HG02763 (cell line): ENCODE measurements around the gene KCNK7.
"Not testable (repeated sequence)": the region's sequence is repeated elsewhere in the genome, so short reads cannot be mapped to it uniquely, and the experiment has no call there.

Source experiments
- ATAC-seq: cut with Tn5 transposase; IDR thresholded peaks from one replicate; pipeline ENCODE4 v1.9.1; 2021; ENCODE audit warnings: mild to moderate bottlenecking, moderate library complexity; ENCODE audit not compliant: unreplicated experiment

The KCNK7 gene, protein sequence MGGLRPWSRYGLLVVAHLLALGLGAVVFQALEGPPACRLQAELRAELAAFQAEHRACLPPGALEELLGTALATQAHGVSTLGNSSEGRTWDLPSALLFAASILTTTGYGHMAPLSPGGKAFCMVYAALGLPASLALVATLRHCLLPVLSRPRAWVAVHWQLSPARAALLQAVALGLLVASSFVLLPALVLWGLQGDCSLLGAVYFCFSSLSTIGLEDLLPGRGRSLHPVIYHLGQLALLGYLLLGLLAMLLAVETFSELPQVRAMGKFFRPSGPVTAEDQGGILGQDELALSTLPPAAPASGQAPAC

DNA sequence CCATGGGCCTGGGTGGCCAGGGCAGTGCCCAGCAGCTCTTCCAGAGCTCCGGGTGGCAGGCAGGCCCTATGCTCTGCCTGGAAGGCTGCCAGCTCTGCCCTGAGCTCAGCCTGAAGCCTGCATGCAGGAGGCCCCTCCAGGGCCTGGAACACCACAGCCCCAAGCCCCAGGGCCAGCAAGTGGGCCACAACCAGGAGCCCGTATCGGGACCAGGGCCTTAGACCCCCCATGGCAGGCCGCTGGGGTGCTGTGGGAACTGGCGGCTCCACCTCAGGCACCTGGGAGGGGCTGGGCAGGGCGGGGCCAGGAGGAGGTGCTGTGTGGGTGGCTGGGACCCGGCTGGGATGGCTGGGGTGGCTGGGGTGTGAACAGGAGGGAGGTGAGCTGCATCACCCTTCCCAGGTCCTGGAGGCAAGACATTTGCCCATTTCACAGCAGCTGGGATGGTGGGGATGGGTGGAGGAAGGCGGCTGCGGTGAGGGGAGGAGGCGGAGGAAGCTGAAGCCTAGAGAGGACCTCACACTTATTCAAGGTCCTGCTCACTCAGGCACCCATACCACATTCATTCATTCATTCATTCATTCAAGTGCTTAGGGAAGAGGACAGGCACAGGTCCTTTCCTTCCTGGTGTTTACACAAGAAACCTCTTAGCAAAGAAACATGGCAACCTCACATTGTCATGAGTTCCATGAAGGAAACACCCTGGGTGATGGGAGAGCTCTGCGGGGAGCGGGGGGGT, at the start of gene KCNK7:
TSS of gene KCNK7 (minus strand) at position 258 of the 739 bp plus-strand sequence. CDS start at position 230, 28 bp downstream.
- ATAC-seq, result no peak

GRCh38 chr11:65644837-65645236, 49.2 kb upstream of the KCNK7 start:
- no peak for ATAC-seq

- no peak for ATAC-seq
Measured at GRCh38 chr11:65643971-65644370, 48.4 kb upstream of the KCNK7 start.

GRCh38 chr11:65642014-65642671, 46.5 kb upstream of the KCNK7 start:
- no peak for ATAC-seq

DNA sequence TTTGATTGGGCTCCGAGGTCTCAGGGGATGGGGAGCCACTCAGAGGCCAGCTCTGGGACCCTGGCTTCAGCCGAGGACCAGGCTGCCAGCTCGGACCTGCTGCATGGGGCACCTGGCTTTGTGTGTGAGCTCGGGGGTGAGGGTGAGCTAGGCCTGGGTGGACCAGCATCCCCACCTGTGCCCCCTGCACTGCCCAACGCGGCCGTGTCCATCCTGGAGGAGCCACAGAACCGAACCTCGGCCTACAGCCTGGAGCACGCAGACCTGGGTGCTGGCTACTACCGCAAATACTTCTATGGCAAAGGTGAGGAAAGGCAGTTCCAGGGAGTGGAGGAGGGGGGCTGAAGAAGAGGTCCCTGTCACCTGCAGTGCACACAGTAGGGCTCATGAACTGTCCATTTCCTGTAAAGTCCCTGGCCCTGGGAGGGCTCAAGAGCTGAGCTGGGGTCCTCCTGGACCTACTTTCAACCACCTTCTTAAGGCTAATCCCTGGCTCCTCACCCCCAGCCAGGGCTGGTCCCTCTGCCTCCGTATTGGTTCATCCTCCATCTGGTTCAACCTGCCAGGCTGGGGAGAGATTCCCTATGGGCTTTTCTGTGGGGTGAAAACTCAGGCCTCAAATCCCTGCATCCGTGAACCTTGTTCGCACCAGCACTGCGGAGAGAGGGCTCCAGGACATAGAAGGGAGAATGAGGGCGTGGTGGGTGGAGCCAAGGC, 45.9 kb upstream of the KCNK7 start:
- ATAC-seq, result no peak

- ATAC-seq, result no peak
Measured at GRCh38 chr11:65640483-65641296, 45.1 kb upstream of the KCNK7 start.

DNA sequence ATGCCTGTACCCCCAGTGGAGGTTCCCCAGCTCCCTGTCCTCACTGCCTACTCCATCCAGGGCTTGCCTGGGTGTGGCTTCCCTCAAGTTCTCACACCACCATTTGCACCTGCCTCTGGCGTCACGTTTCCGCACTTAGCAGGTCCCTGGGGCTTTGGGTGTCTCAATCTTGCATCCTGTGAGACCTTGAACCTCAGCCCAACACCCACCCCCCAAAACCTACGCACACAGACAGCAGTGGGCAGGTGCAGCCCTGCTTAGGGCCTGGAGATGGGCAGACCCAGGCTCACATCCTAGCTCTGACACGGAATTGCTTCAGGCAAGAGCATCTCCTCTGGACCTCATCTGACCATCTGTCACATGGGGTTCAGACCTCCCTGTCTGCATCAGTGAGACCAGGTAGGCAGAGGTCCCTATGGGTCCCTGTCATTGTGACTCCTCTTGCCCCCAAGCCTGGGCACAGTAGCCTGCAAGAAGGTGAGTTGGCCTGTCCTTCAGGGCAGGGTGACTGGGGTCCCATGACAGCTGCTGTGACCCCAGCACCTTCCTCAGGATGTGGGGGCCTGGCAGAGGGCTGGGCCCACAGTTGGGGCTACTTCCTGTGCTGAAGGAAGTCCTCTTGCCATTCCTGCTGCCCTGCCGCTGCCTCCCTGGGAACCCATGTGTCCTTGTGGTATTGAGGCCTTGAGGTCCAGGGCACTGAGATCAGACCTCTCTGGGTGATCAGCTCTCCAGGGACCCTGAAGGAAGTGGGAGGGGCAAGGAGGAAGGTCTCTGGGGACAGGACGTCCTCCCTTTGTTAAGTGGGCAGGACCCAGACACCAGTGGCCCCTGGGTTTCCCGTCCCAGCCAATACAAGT, 44.3 kb upstream of the KCNK7 start:
- ATAC-seq, result peak; percentile 35

DNA sequence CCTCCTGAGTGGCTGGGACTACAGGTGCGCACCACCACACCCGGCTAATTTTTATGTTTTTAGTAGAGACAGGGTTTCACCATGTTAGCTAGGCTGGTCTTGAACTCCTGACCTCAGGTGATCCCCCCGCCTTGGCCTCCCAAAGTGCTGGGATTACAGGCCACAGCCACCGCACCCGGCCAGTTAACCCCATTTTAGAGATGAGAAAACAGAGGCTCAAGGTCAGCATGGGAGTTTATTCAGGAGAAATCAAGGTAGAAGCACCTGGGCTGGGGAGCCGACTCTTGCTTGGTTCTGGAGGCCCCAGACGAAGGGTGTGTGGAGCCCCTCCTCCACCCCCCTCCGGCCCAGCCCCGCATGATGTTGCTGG, 43.6 kb upstream of the KCNK7 start:
- ATAC-seq, result not testable (repeated sequence)

GRCh38 chr11:65637794-65638419, 42.3 kb upstream of the KCNK7 start, which contains the start of gene SIPA1:
TSS of gene SIPA1 (plus strand) at chr11:65638101. CDS start at chr11:65640922, 2,821 bp downstream.
- peak; percentile 37 for ATAC-seq

DNA sequence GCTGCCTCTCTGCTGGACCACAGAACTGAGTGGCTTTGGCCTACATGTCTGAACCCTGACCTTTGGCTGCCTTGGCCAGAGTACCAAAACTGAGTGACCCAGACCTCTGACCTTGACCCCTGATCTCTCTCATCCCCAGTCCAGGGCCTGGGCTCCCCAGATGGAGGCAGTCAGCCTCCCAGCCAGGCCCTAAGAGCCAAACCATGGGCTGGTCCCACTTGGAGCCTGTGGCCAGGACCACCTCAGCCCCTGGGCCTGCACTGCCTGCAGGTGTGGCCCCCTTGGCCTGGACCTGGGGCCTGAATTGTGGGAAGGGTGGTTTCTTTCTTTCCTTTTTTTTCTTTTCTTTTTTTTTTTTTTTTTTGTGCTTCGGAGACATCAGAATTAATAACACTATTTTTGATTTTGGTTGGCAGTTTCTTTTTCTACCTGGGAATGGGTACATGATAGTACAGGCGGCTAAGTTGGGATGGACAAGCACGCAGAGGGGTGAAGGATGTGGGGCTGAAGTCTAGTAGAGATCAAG, 41.5 kb upstream of the KCNK7 start:
- ATAC-seq, result no peak

DNA sequence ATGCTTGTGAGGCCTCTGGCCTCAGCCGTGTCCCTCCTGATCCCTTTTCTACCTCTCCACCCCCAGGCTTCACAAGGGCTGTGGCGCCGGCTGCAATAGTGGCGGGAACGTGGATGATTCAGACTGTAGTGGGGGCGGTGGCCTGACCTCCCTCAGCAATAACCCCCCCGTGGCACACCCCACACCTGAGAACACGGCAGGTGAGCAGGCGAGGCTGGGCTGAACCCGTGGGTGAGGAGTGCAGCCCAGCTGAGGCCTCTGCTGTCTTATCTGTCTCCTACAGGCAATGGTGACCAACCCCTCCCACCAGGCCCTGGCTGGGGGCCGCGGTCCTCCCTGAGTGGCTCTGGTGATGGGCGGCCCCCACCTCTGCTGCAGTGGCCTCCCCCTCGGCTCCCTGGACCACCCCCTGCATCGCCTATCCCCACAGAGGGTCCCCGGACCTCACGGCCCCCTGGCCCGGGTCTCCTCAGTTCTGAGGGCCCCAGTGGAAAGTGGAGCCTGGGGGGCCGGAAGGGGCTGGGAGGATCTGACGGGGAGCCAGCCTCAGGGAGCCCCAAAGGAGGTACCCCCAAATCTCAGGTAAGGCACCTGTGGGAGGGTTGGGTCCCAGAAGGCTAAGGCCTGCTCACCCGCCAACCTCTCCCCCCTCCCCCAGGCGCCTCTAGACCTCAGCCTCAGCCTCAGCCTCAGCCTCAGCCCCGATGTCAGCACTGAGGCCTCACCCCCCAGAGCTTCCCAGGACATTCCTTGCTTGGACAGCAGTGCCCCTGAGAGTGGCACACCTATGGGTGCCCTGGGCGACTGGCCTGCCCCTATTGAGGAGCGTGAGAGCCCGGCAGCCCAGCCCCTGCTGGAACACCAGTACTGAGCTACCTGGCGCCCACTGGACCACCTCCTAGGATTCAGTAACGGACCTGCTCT, 40.8 kb upstream of the KCNK7 start:
- ATAC-seq, result no peak

DNA sequence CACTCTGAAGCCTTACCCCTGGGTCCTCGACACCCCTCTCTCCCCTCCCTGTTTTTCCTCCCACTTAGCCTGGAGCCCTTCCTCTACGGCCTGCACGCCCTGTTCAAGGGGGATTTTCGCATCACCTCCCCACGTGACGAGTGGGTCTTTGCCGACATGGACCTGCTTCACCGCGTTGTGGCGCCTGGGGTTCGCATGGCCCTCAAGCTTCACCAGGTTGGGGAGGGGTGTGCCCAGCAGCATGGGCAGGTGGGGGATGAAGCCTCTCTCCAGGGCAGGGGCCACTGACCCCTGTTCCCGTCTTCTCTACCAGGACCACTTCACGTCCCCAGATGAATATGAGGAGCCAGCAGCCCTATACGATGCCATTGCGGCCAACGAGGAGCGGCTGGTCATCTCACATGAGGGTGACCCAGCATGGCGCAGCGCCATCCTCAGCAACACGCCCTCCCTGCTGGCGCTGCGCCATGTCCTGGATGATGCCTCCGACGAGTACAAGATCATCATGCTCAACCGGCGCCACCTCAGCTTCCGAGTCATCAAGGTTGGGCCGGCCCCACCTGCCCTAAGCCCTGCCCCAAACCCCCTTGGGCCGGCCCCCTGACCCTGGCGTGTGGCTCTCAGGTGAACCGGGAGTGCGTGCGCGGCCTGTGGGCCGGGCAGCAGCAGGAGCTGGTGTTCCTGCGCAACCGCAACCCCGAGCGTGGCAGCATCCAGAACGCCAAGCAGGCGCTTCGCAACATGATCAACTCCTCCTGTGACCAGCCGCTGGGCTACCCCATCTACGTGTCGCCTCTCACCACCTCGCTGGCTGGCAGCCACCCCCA, 39.5 kb upstream of the KCNK7 start:
- no peak for ATAC-seq

DNA sequence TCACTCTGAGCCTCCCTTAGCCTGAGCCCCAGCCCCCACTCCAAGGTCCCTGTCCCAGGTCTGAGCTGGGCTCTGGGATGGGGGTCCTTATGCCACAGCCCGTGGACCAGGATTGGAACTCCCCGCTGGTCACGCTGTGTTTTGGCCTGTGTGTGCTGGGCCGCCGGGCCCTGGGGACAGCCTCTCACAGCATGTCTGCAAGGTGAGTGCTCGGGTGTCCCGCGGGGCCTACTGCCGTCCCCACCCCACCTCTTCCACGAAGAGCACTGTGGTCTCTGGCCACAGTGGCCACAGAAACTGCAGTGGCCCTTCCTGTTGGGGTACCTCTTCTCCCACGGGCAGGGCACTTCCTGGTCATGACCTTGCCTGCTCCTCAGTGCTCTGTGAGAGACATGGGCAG, 38.8 kb upstream of the KCNK7 start:
- no peak for ATAC-seq

DNA sequence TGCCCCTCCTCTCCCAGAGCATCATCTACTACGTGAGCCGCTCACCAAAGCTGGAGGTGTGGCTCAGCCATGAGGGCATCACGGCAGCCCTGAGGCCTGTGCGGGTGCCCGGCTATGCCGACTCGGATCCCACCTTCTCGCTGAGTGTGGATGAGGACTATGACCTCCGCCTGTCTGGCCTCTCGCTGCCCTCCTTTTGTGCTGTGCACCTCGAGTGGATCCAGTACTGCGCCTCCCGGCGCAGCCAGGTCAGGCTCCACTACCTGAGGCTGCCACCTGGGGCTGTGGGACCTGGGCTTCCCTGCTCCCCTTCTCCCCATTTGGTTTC, 38.5 kb upstream of the KCNK7 start:
- no peak for ATAC-seq

DNA sequence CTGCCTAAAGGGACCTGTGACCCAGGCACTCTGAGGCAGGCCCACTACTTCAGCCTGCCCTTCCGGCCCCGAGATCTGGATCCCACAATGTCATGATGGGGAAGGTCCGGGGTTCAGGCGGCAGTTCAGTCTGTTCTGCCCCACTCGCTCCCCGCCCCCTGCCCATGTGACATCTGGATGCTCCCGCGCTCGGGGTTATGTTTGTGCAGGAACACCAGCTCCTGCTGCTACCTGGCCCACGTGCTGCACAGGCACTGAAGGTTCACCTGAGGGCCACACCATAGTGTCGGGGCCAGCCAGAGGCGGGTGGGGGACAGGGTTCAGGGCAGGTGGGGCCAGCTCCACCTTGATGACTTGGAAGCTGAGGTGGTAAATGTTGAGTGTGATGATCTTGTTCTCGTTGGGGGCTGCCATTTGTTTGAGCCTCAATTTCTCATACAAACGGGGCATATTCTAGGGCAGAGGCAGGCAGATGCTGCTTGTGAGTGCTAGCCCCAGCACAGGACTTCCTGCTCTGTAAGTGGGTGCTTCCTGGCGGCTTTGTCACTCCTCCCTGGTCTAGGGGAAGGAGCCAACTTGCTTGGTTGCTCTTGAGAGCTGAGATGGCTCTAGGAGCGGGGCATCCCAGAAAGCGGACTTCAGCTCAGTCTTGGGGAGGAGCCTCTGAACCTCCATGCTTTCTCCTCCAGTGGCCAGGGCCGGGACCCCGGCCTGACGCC, 37.9 kb upstream of the KCNK7 start:
- ATAC-seq, result no peak

DNA sequence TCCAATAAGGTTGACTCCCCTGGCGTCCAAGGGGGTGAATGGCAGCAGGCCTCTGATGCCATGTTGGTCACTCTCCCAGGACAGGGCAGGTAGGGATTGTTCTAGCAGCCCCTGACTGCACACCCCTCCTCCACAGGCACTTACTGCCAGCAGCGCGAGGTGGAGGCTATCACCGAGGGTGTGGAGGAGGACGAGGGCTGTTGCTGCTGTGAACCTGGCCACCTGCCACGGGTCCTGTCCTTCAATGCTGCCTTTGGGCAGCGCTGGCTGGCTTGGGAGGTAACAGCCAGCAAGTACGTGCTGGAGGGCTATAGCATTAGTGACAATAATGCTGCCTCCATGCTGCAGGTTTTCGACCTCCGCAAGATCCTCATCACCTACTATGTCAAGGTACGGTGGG, 34.6 kb upstream of the KCNK7 start:
- ATAC-seq, result no peak
